NCI-H1436 (cell line): Measurements from ENCODE around the gene TMEM119.
A peak's percentile ranks its signal among the peaks of the same experiment; 100 is the strongest.
"Not testable (repeated sequence)": the region's sequence is repeated elsewhere in the genome, so short reads cannot be mapped to it uniquely, and the experiment has no call there.

ENCODE experiments used
- DNase-seq: peaks from one replicate; lab custom pipeline; 2025; lab: John Stamatoyannopoulos, UW

The TMEM119 gene

GRCh38 chr12:108634341-108634751, 36.5 kb upstream of the TMEM119 start:
- DNase-seq = peak; percentile 15

GRCh38 chr12:108633534-108634248, 35.8 kb upstream of the TMEM119 start, which contains the start of gene SELPLG:
Gene SELPLG (minus strand): TSS chr12:108633894. CDS start chr12:108624307, 9,587 bp downstream.
- no peak for DNase-seq

- no peak for DNase-seq
Measured at GRCh38 chr12:108633081-108633533, 35.2 kb upstream of the TMEM119 start.

DNA sequence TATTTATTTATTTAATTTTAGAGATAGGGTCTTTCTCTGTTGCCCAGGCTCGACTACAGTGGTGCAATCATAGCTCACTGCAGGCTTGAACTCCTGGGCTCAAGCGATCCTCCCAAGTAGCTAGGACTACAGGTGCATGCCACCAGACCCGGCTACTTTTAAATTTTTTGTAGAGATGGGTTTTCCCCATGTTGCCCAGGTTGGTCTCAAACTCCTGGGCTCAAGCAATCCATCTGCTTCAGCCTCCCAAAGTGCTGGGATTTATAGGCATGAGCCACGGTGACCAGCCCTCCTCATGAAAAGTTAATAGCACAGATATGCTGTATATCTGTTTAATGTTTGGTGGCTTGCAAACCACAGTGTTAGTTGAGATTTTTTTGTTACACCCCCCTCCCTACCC, 33.4 kb upstream of the TMEM119 start:
- DNase-seq = not testable (repeated sequence)

- no peak for DNase-seq
Measured at GRCh38 chr12:108630481-108631207, 32.8 kb upstream of the TMEM119 start.

- DNase-seq = no peak
Measured at GRCh38 chr12:108629824-108630476, 32.1 kb upstream of the TMEM119 start.

- DNase-seq = no peak
Measured at GRCh38 chr12:108629151-108629550, 31.3 kb upstream of the TMEM119 start.

DNA sequence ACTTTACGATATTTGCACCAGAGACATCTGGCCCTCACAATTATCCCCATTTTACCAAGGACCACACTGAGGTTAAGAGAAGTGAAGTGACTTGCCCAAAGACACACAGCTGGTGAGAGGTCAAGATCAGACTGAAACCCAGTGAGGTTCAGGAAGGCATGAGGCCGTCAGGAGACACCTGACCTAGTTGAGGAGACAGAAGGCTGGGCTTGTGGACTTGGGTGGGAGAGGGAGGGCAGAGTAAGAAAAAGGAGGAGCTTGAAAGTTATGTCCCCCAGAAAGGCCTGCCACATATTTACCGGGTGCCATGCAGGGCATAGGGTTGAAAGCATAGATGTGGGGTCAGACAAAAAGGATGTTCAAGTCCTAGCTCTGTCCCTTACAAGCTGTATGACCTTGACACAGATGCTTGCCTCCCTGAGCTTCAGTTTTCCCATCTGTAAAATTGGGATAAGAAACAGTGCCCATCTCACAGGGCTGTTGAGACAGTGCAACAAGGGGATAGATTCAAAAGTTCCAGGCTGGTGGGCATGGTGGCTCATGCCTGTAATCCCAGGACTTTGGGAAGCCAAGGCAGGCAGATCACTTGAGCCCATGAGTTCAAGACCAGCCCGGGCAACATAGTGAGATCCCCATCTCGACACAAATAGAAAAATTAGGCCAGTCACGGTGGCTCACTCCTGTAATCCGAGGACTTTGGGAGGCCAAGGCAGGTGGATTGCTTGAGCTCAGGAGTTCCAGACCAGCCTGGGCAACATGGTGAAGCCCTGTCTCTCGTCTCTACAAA, 29.4 kb upstream of the TMEM119 start:
- no peak for DNase-seq

GRCh38 chr12:108625228-108625627, 27.3 kb upstream of the TMEM119 start:
- DNase-seq = no peak

DNA sequence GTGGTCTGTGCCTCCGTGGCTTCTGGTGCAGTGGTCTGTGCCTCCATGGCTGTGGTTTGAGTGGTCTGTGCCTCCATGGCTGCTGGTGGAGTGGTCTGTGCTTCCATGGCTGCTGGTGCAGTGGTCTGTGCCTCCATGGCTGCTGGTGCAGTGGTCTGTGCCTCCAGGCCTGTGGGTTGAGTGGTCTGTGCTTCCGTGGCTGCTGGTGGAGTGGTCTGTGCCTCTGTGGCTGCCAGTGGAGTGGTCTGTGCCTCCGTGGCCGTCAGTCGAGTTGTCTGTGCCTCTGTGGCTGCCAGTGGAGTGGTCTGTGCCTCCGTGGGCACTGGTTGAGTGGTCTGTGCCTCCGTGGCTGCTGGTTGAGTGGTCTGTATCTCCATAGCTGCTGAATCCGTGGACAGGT, 25.7 kb upstream of the TMEM119 start:
- DNase-seq = no peak

DNA sequence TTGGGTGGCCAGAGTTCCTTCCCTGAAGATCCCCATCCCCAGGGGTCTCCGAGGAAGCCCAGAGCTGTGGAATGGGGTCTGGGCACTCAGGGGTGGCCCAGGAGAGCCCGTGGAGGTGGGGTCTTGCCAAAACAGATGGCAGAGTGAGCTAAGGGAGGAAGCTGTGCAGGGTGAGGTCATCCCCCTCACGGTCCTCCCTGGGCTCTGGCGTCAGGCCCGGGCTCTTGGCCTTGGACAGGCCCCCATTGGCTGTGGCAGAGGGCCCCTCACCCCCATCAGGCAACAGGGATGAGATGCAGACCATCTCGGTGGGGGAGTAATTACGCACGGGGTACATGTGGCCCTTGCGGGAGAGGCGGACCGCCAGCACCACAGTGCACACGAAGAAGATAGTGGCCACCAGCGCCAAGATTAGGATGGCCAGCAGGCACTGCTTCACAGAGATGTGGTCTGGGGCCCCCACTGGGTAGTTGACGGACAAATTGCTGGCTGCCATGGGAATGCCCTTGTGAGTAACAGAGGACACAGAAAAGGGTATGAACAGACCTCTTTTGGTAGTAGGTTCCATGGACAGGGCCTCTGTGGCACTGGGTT, 25.1 kb upstream of the TMEM119 start:
- no peak for DNase-seq

DNA sequence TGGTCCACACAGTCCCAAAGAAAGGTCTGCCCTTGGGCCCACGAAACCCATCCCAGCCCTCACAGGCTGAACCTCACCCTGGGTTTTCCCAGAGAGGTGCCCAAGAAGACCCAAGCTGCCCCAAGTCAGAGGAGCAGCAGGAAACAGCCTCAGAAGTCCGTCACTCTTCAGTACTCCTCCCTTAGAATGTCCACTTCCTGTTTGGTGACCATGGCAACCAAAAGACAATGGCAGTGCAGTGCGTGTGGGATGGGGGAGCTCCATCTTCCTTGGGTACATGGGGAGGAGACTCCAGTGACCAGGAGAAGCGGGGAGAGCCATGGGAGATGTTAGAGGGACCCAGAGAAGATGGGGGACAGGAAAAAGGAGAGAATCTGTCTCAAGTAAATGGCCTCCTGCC, 24.5 kb upstream of the TMEM119 start:
- peak; percentile 15 for DNase-seq

DNA sequence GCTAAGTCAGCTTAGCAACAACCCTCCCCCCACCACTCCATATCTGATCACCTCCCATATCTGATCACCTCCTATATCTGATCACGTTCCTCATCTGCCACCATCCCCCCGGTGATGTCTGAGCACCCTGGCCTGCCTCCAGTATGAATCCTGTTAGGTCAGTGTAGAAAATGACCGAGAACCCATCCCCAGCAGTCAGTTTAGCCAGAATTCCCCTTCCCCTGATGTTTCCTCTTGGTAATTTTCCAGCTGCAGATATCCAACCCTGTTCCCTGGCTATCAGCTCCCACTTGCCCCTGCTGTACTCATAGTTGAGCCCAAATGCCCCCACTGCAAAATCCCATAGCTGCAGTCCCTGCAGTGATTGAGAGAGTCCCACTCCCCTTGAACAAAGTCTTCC, 23.3 kb upstream of the TMEM119 start:
- no peak for DNase-seq

DNA sequence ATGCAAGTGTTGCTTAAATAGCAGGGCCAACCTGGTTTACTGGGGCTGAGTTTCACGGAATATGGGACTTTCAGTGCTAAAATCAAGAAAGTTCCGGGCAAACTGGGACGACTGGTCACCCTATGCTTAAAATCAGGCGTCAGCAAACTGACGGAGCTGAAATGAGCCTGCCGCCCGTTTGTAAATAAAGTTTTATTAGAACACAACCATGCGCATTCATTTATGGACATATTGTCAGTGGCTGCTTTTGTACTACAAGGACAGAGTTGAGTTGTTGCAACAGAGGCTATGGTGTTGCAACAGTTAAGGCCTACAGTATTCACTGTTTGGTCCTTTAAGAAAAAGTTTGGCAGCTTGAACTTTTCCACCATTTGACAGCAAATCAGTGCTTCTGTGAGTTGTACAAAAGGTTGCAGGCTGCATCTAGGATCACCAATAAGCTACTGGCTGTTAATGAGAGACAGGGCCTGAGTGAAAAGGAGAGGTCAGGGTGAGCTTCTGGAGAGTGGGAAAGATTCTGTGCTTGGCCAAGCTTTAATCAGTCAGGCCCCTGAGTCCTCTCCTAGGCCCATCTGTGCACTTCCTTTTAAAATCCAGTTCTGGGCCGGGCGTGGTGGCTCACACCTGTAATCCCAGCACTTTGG, 22.5 kb upstream of the TMEM119 start:
- no peak for DNase-seq

- no peak for DNase-seq
Measured at GRCh38 chr12:108619369-108620160, 21.7 kb upstream of the TMEM119 start.

DNA sequence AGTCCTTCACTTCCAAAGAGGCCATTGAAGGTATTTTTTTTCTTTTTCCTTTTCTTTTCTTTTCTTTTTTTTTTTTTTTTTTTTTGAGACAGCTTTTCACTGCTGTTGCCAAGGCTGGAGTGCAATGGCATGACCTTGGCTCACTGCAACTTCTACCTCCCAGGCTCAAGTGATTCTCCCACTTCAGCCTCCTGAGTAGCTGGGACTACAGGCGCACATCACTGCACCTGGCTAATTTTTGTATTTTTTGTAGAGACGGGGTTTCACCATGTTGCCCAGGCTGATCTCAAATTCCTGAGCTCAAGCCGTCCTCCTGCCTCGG, 21.0 kb upstream of the TMEM119 start:
- not testable (repeated sequence) for DNase-seq

GRCh38 chr12:108618079-108618952, 20.4 kb upstream of the TMEM119 start:
- peak; percentile 71 for DNase-seq

GRCh38 chr12:108616941-108617858, 19.3 kb upstream of the TMEM119 start:
- no peak for DNase-seq
